HFFc6 (cell line): ENCODE data around the gene IRS4. TPM values are rescaled to one million over a fixed set of nuclear protein-coding genes. Genes with fewer than 3 reads are reported as not detected.

Experiments
- DNase-seq: peaks from one replicate; pipeline ENCODE4 v3.0.0-alpha.2; 2018
- H3K27ac Mint-ChIP-seq: 2 replicates; pipeline ENCODE4 v1.8.0; 2020; ENCODE audit warnings: mild to moderate bottlenecking, mixed read lengths
- H3K27me3 Mint-ChIP-seq: 2 replicates; pipeline ENCODE4 v1.8.0; 2021; ENCODE audit warnings: mild to moderate bottlenecking, moderate library complexity, mixed read lengths; ENCODE audit not compliant: insufficient read depth
- H3K36me3 Mint-ChIP-seq: 2 replicates; pipeline ENCODE4 v1.8.0; 2021; ENCODE audit warnings: low read depth, mixed read lengths
- H3K4me1 Mint-ChIP-seq: 2 replicates; pipeline ENCODE4 v1.8.0; 2020; ENCODE audit warnings: low read depth, mixed read lengths
- H3K4me3 Mint-ChIP-seq: 2 replicates; pipeline ENCODE4 v1.8.0; 2020; ENCODE audit warnings: mild to moderate bottlenecking, moderate library complexity, mixed read lengths
- H3K9me3 Mint-ChIP-seq: 2 replicates; pipeline ENCODE4 v1.8.0; 2020; ENCODE audit warnings: mild to moderate bottlenecking, mixed read lengths
- total RNA-seq, 6 experiments: library from RNA; stranded (reverse); fragmentation: NEBNext Ultra II Directional; extraction: Animal tissue kit (Norgen Biotek cat#: 25700); gene quantifications; 2 replicates in 1 of 6; 3 replicates in 5 of 6; pipeline ENCODE4 v1.2.3, GENCODE V29; 2021
- TF ChIP-seq, protein P1 (sequence below): fragments of 200-600 bp; sonication (generic); IDR thresholded peaks from 2 replicates; pipeline ENCODE4 v1.5.0; 2021; ENCODE audit warnings: antibody characterized with exemption, mild to moderate bottlenecking

The IRS4 gene
- total RNA-seq, 6 experiments from 2014 or later: not detected

DNA sequence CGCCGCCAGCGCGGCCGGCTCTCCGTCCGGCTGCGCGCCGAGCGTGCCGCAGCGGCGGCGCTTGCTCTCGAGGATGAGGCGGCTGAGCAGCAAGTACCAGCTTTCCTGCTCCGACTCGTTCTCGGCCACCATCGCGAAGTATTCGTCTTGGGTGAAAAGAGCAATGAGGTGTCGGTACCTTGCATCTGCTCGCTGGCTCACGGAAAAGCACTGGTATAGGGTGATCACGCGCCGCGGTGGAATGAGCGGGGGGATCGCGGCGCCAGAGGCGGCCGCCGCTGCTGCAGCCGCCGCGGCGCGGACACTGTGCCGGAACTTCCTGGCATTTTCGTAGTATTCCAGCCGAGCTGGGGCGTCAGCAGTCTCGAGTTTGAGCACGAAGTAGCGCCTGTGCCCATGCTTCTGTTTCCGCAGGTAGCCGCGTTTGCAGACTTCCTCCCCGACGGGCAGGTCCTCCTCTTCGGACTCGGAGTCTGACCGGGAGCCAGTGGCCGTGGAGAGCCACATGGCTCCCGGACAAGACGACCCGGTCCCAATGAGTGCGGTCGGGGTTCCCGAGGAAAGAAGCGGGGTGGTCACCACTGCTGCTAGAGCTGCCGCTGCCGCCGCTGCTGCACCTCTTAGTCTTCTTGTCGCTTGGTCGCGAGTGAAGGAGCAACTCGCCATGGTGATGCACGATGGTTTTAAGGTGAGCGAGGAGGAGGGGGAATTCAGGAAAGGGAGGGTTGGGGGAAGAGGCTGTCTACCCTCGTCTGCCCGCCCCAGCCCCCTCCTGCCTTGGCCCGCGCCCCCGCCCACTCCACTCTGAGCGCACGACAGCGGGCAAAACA, 469 bp downstream of the IRS4 start:
- no peaks in the 10 kb centered on the region for H3K9me3 Mint-ChIP-seq

DNA sequence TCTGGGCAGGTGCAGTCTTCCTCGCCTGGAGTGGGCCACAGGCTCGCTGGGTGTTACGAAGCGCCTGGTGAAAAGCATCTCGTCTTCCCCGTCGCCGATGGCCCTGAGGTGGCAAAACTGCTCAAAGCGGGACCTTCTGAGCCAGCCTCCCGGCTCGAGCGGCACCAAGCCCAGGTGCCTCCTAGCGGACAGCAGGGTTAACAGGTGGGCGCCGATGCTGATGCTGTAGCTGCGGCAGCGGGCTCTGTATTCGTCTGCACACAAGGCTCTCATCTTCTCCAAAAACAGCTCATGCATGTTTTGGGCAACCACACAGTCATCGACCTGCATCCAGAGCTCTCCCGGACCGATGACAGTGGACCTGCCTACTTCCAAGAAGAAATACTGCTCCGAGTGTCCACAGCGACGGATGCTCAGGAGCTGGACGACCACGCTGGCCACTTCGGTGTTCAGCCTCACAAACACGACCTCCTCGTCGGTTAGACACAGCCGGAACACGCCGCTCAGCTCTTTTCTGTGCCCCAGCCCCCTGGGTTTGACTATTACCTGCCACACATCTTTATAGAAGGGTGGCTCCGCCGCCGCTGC, 1.2 kb downstream of the IRS4 start:
- Mint-ChIP-seq H3K4me3 (no peak overlapping the region; the same call in 1 of the 2 replicates), H3K27me3 (peaks cover 16% of the 10 kb centered on the region), H3K4me1 (no peaks in the 10 kb centered on the region), H3K36me3 (no peaks in the 10 kb centered on the region), H3K9me3 (no peaks in the 10 kb centered on the region), H3K27ac (no peak overlapping the region)
- no peak for DNase-seq
- TF ChIP-seq, protein P1, sequence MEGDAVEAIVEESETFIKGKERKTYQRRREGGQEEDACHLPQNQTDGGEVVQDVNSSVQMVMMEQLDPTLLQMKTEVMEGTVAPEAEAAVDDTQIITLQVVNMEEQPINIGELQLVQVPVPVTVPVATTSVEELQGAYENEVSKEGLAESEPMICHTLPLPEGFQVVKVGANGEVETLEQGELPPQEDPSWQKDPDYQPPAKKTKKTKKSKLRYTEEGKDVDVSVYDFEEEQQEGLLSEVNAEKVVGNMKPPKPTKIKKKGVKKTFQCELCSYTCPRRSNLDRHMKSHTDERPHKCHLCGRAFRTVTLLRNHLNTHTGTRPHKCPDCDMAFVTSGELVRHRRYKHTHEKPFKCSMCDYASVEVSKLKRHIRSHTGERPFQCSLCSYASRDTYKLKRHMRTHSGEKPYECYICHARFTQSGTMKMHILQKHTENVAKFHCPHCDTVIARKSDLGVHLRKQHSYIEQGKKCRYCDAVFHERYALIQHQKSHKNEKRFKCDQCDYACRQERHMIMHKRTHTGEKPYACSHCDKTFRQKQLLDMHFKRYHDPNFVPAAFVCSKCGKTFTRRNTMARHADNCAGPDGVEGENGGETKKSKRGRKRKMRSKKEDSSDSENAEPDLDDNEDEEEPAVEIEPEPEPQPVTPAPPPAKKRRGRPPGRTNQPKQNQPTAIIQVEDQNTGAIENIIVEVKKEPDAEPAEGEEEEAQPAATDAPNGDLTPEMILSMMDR: no peak

More for the DNA sequence above, 469 bp downstream of the IRS4 start:
- DNase-seq: no peak
- TF ChIP-seq, protein P1: no peak
- no peaks in the 10 kb centered on the region for H3K36me3 Mint-ChIP-seq
- H3K27me3 Mint-ChIP-seq: peaks cover 15% of the 10 kb centered on the region
- H3K4me1 Mint-ChIP-seq: no peaks in the 10 kb centered on the region
- peak overlapping the region; percentile 30; the same call in 1 of the 2 replicates for H3K4me3 Mint-ChIP-seq
- H3K27ac Mint-ChIP-seq: no peak overlapping the region

DNA sequence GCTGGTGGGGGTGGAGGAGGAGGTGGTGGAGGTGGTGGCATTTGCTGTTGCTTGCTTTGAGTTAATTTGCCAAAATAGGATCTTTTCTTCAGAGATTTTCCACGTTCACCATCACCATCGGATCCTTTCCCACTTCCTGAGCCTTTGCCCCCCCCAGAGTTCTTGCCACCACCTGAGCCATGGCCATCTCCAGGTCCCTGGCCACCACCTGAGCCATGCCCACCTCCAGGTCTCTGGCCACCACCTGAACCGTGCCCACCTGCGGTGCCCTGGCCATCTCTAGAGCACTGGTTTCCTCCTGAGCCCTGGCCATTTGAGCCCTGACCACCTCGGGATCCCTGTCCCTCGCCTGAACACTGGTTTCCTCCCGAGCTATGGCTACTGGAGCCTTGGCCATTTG, 1.9 kb downstream of the IRS4 start:
- TF ChIP-seq, protein P1: no peak
- H3K27ac Mint-ChIP-seq: no peak overlapping the region
- DNase-seq: no peak
- no peak overlapping the region for H3K4me3 Mint-ChIP-seq
- H3K9me3 Mint-ChIP-seq: no peaks in the 10 kb centered on the region
- H3K27me3 Mint-ChIP-seq: peaks cover 16% of the 10 kb centered on the region
- H3K4me1 Mint-ChIP-seq: no peaks in the 10 kb centered on the region
- no peaks in the 10 kb centered on the region for H3K36me3 Mint-ChIP-seq

DNA sequence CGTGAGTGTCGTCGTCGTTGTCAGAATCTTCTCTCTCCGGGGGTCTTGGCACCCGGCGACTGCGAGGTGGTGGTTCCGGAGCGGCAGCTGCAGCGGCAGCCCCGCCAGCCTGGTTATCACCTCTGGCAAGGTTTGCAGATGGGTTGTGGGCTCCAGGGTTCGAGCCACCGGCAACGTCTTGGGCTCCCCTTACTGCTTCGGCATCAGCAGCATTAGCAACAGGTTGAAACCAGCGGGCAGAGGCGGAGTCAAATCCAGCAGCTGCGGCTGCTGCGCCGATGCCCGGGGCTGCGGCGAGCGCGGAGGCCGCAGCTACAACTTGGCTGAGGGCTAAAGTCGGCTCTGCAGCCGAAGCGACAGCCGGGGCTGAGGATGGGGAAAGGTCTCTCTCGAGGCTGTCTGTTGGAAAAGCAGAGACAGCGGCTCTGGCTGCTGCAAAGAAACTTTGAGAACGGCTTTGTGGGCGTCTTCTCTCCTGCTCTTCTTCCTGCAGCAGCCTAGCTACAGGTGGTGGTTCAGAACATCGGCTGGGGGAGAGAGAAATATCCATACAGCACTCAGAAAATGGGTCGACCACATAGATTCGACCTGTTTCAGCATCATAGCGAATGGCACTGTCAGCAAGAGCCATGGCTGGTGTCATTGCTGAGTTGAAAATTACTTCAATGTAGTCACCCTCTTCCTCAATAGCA, 3.6 kb downstream of the IRS4 start:
- peaks cover 16% of the 10 kb centered on the region for H3K27me3 Mint-ChIP-seq
- no peak for DNase-seq
- no peak overlapping the region for H3K27ac Mint-ChIP-seq
- H3K4me3 Mint-ChIP-seq: no peak overlapping the region
- H3K36me3 Mint-ChIP-seq: no peaks in the 10 kb centered on the region
- H3K9me3 Mint-ChIP-seq: no peaks in the 10 kb centered on the region
- TF ChIP-seq, protein P1: no peak
- H3K4me1 Mint-ChIP-seq: no peaks in the 10 kb centered on the region

DNA sequence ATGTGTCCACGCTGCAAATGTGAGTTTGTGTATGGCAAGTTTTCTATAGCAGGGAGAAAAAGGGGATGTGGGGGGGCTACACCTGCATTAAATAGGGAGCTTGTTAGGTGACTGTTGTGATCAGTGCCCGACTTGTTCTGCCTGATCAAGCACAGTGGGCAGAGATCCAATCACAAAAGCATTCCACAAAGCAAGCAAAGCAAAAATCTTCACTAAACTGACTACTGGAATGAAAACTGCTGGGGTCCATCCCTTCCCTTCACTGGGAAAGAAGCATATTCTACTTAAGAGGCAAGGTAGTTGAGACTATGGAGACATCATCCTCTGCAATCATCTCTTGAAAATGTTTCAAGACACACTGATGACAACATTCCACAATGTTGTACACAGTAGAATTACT, 5.2 kb downstream of the IRS4 start:
- TF ChIP-seq, protein P1: no peak
- H3K27ac Mint-ChIP-seq: no peak overlapping the region
- no peak for DNase-seq
- no peaks in the 10 kb centered on the region for H3K36me3 Mint-ChIP-seq
- H3K9me3 Mint-ChIP-seq: no peaks in the 10 kb centered on the region
- H3K4me1 Mint-ChIP-seq: no peaks in the 10 kb centered on the region
- no peak overlapping the region for H3K4me3 Mint-ChIP-seq
- H3K27me3 Mint-ChIP-seq: peaks cover 10% of the 10 kb centered on the region
